Measurements from ENCODE around the gene TSSC4. TPM values are rescaled to one million over a fixed set of nuclear protein-coding genes. Genes with fewer than 3 reads are reported as not detected.

Gene TSSC4
- total RNA-seq, 3 donors from 2014 or later (not counting 1 experiment from before 2014, with no cell fraction given): 52.8 to 67.9 (median 59.3) TPM

- 76% methylated on average over 11 of the region's 11 CpGs for WGBS (ENCODE audit: insufficient coverage)
- peaks cover 44 to 84% of the 10 kb centered on the region in 2 donors for H3K4me1 Mint-ChIP-seq
- H3K4me3 ChIP-seq (ENCODE audit: low read length): no peak overlapping the region
- no peaks in the 10 kb centered on the region for H3K9me3 ChIP-seq (ENCODE audit: control insufficient read depth, insufficient read depth, low read length)
- H3K27ac Mint-ChIP-seq: peak overlapping the region; percentile 84 to 88
- peaks cover 89% of the 10 kb centered on the region for H3K4me1 ChIP-seq (ENCODE audit: control insufficient read depth, insufficient read depth, low read length)
- no peaks in the 10 kb centered on the region for H3K27me3 Mint-ChIP-seq (ENCODE audit: low read depth in 2 of 2)
- peaks cover 2% of the 10 kb centered on the region for H3K36me3 ChIP-seq (ENCODE audit: control insufficient read depth, insufficient read depth, low read length)
- peak overlapping the region; percentile 80 for H3K4me3 Mint-ChIP-seq
- TF ChIP-seq, protein P1, sequence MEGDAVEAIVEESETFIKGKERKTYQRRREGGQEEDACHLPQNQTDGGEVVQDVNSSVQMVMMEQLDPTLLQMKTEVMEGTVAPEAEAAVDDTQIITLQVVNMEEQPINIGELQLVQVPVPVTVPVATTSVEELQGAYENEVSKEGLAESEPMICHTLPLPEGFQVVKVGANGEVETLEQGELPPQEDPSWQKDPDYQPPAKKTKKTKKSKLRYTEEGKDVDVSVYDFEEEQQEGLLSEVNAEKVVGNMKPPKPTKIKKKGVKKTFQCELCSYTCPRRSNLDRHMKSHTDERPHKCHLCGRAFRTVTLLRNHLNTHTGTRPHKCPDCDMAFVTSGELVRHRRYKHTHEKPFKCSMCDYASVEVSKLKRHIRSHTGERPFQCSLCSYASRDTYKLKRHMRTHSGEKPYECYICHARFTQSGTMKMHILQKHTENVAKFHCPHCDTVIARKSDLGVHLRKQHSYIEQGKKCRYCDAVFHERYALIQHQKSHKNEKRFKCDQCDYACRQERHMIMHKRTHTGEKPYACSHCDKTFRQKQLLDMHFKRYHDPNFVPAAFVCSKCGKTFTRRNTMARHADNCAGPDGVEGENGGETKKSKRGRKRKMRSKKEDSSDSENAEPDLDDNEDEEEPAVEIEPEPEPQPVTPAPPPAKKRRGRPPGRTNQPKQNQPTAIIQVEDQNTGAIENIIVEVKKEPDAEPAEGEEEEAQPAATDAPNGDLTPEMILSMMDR (IDR thresholded peaks at IDR 0.05): no peak
- H3K36me3 Mint-ChIP-seq: no peaks in the 10 kb centered on the region
- peak overlapping the region; percentile 75 for H3K27ac ChIP-seq (ENCODE audit: low read length)
- H3K27me3 ChIP-seq (ENCODE audit: control insufficient read depth, insufficient read depth, low read length): no peaks in the 10 kb centered on the region
- H3K9me3 Mint-ChIP-seq: no peaks in the 10 kb centered on the region
- ATAC-seq (no peak), DNase-seq (peak in 1 of 2 donors; percentile 11)
- intact Hi-C loops (cut with micrococcal nuclease): no loop called here
These were observed 18.9 kb upstream of the TSSC4 start for GRCh38 chr11:2381494-2382128.

GRCh38 chr11:2382129-2382517 is 18.4 kb upstream of the TSSC4 start:
- H3K36me3 Mint-ChIP-seq: no peaks in the 10 kb centered on the region
- peak overlapping the region; percentile 59 to 88 for H3K27ac Mint-ChIP-seq
- H3K4me1 ChIP-seq (ENCODE audit: control insufficient read depth, insufficient read depth, low read length): peaks cover 90% of the 10 kb centered on the region
- peaks cover 44 to 89% of the 10 kb centered on the region in 2 donors for H3K4me1 Mint-ChIP-seq
- H3K27me3 Mint-ChIP-seq (ENCODE audit: low read depth in 2 of 2): no peaks in the 10 kb centered on the region
- H3K27me3 ChIP-seq (ENCODE audit: control insufficient read depth, insufficient read depth, low read length): no peaks in the 10 kb centered on the region
- H3K27ac ChIP-seq (ENCODE audit: low read length): peak overlapping the region; percentile 12
- intact Hi-C loops (cut with micrococcal nuclease): no loop called here
- H3K4me3 ChIP-seq (ENCODE audit: low read length): no peak overlapping the region
- ATAC-seq (no peak), DNase-seq (peak in 1 of 2 donors; percentile 13)
- H3K9me3 ChIP-seq (ENCODE audit: control insufficient read depth, insufficient read depth, low read length): no peaks in the 10 kb centered on the region
- peaks cover 2% of the 10 kb centered on the region for H3K36me3 ChIP-seq (ENCODE audit: control insufficient read depth, insufficient read depth, low read length)
- TF ChIP-seq, protein P1 (IDR thresholded peaks at IDR 0.05): no peak
- WGBS (ENCODE audit: insufficient coverage): 53% methylated on average over 9 of the region's 11 CpGs
- no peak overlapping the region for H3K4me3 Mint-ChIP-seq
- H3K9me3 Mint-ChIP-seq: no peaks in the 10 kb centered on the region

DNA sequence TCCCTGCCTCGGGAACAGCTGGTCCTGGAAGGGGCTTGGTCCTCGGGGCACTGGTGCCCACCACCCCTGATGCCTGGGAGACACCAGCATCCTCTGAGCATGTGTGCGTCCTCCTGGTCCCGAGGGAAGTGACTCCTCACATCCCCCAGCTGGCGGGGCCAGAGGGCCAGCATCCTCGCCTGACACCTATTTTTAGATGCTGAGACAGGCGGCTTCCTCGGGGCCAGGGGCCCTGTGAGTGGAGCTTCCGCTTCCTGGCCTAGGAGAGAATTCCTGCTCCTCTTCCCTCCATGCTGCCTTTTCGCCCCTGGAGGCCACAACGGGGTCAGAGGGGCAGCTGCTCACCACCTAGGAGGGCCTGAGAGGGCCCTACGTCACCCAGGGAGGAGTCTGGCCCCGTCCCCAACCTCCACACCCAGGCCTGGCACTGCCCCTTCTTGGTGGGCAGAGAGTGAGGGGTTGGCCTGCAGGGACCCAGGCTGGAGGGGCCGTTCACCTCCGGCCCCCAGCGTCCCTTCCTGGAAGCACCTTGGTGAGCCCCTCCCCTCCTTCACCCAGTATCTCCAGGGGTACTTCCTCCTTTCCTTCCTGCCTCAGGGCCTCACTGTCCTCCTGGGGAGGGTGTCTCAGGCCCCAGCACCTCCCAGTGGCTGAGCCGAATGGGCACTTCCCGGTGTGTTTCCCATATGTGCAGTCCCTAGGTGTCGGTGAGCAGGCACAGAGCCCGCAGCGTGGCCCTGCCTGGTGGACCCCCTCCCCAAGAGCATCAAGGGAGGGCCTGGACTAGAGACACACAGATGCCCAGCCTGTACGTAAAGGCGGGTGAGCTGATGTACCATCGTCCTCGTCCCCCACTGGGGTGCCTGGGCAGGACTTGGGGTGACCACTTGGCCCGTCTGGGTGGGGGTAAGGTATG is 17.4 kb upstream of the TSSC4 start:
- Histone ChIP-seq H3K9me3 (ENCODE audit: control insufficient read depth, insufficient read depth, low read length) (no peaks in the 10 kb centered on the region), H3K27ac (ENCODE audit: low read length) (peak overlapping the region; percentile 12), H3K36me3 (ENCODE audit: control insufficient read depth, insufficient read depth, low read length) (peaks cover 2% of the 10 kb centered on the region), H3K4me1 (ENCODE audit: control insufficient read depth, insufficient read depth, low read length) (peaks cover 97% of the 10 kb centered on the region), H3K4me3 (ENCODE audit: low read length) (no peak overlapping the region), H3K27me3 (ENCODE audit: control insufficient read depth, insufficient read depth, low read length) (no peaks in the 10 kb centered on the region)
- DNase-seq (peak in 1 of 2 donors; percentile 20), ATAC-seq (no peak)
- Mint-ChIP-seq H3K9me3 (no peaks in the 10 kb centered on the region), H3K4me3 (peak overlapping the region; percentile 37), H3K36me3 (no peaks in the 10 kb centered on the region), H3K27me3 (ENCODE audit: low read depth in 2 of 2) (no peaks in the 10 kb centered on the region), H3K27ac (peak overlapping the region; percentile 59 to 88), H3K4me1 (peaks cover 41 to 95% of the 10 kb centered on the region in 2 donors)
- intact Hi-C loops (cut with micrococcal nuclease): no loop called here
- TF ChIP-seq, protein P1 (IDR thresholded peaks at IDR 0.05): no peak
- WGBS (ENCODE audit: insufficient coverage): 59% methylated on average over 26 of the region's 26 CpGs

Data from natural killer cell (primary cell).